Measurements from ENCODE around the gene SBNO1. TPM values are rescaled to one million over a fixed set of nuclear protein-coding genes. Genes with fewer than 3 reads are reported as not detected.
"Not testable (repeated sequence)": the region's sequence is repeated elsewhere in the genome, so short reads cannot be mapped to it uniquely, and the experiment has no call there.

Gene SBNO1
- total RNA-seq, 1 experiment from 2014 or later, result 43.8 TPM

- H3K36me3 ChIP-seq (ENCODE audit: control insufficient read depth in 1 of 2, insufficient read depth in 2 of 2, low read length in 2 of 2), result peaks cover 7 to 19% of the 10 kb centered on the region in 2 experiments; a peak in 3 of 4 replicates
- H4K20me1 ChIP-seq (ENCODE audit: insufficient read depth); H3K9me3 ChIP-seq (ENCODE audit: control insufficient read depth in 1 of 2, insufficient read depth in 1 of 2, low read depth in 1 of 2, low read length in 2 of 2); BruUV-seq (replicated peaks); H3K27ac ChIP-seq (ENCODE audit: low read depth, low read length); CTCF ChIA-PET; ATAC-seq; H3K9me2 ChIP-seq (ENCODE audit: insufficient read depth); H3K9ac ChIP-seq (ENCODE audit: low read length); RAD21 ChIA-PET (ENCODE audit: low non-redundant PET in 1 of 2, low total read pairs in 2 of 2, uncharacterized antibody in 2 of 2, unreplicated experiment in 2 of 2); H3K27me3 ChIP-seq (ENCODE audit: insufficient read depth, low read length); H2AFZ ChIP-seq (ENCODE audit: low read depth, low read length, poor library complexity, severe bottlenecking); intact Hi-C loops (cut with micrococcal nuclease); DNase-seq (ENCODE audit: low read depth, low spot score); H3K4me2 ChIP-seq (ENCODE audit: low read length); H3K4me3 ChIP-seq (replicated peaks in 1 of 2; ENCODE audit: low read depth in 1 of 2, low read length in 2 of 2): not testable (repeated sequence)
- POLR2A ChIA-PET, result interaction anchor here (1.9 kb wide), 1 partner anchor 20 kb away, joined by 13 read pairs; the partner anchor contains the start of genes MPHOSPH9 and MTRFR
- peaks cover 19 to 29% of the 10 kb centered on the region in 2 experiments for H3K4me1 ChIP-seq (ENCODE audit: control insufficient read depth in 1 of 2, insufficient read depth in 2 of 2, low read length in 2 of 2)
- H3K79me2 ChIP-seq (ENCODE audit: insufficient read depth, low read length), result peaks cover 58% of the 10 kb centered on the region
These were observed 112.3 kb downstream of the SBNO1 start for GRCh38 chr12:123252365-123252764.

GRCh38 chr12:123251403-123252076, 113.1 kb downstream of the SBNO1 start:
- DNase-seq (ENCODE audit: low read depth, low spot score), result no peak
- no peak; the same call in 1 of the 2 replicates for ATAC-seq
- Histone ChIP-seq H3K79me2 (ENCODE audit: insufficient read depth, low read length) (peaks cover 64% of the 10 kb centered on the region), H3K4me3 (replicated peaks in 1 of 2; ENCODE audit: low read depth in 1 of 2, low read length in 2 of 2) (peak overlapping the region in 1 of 2 experiments; percentile 39; a peak in 1 of 4 replicates), H3K9me3 (ENCODE audit: control insufficient read depth in 1 of 2, insufficient read depth in 1 of 2, low read depth in 1 of 2, low read length in 2 of 2) (no peaks in the 10 kb centered on the region), H3K36me3 (ENCODE audit: control insufficient read depth in 1 of 2, insufficient read depth in 2 of 2, low read length in 2 of 2) (peaks cover 4 to 19% of the 10 kb centered on the region in 2 experiments; a peak in 3 of 4 replicates), H3K27me3 (ENCODE audit: insufficient read depth, low read length) (no peaks in the 10 kb centered on the region), H3K9me2 (ENCODE audit: insufficient read depth) (no peaks in the 10 kb centered on the region), H2AFZ (ENCODE audit: low read depth, low read length, poor library complexity, severe bottlenecking) (no peak overlapping the region), H3K4me1 (ENCODE audit: control insufficient read depth in 1 of 2, insufficient read depth in 2 of 2, low read length in 2 of 2) (peaks cover 19 to 29% of the 10 kb centered on the region in 2 experiments), H3K4me2 (ENCODE audit: low read length) (peak overlapping the region; percentile 71), H3K27ac (ENCODE audit: low read depth, low read length) (peak overlapping the region; percentile 77), H3K9ac (ENCODE audit: low read length) (peak overlapping the region; percentile 65), H4K20me1 (ENCODE audit: insufficient read depth) (no peaks in the 10 kb centered on the region)
- ChIA-PET RAD21 (ENCODE audit: low non-redundant PET in 1 of 2, low total read pairs in 2 of 2, uncharacterized antibody in 2 of 2, unreplicated experiment in 2 of 2) (no interaction called here), CTCF (interaction anchor here (1.3 to 1.4 kb wide), 2 partner anchors 14 to 114 kb away, joined by 3 to 7 read pairs; no protein-coding TSS in a partner anchor), POLR2A (interaction anchor here (0.6 to 1.9 kb wide), 4 partner anchors 9 to 822 kb away, joined by 3 to 13 read pairs (median 5); partner anchors contain the start of genes MPHOSPH9 and MTRFR)
- BruUV-seq (replicated peaks), result no TSS peak
- intact Hi-C loops (cut with micrococcal nuclease), result no loop called here
- TF ChIP-seq ELF1 (IDR thresholded peaks at IDR 0.05; ENCODE audit: borderline replicate concordance, low read depth) (no peak), SIN3A (IDR thresholded peaks at IDR 0.05; ENCODE audit: low read depth) (no peak), JUND (IDR thresholded peaks at IDR 0.05) (no peak), POLR2A (IDR thresholded peaks at IDR 0.05; ENCODE audit: borderline replicate concordance, extremely low read depth, insufficient read depth, insufficient read length) (no peak), EGR1 (IDR thresholded peaks at IDR 0.05; ENCODE audit: low read depth) (no peak), TCF7L2 (IDR thresholded peaks at IDR 0.05; ENCODE audit: borderline replicate concordance, extremely low read depth, insufficient read depth, insufficient read length) (no peak), RAD21 (IDR thresholded peaks at IDR 0.05; ENCODE audit: low read depth) (no peak), ZBTB33 (IDR thresholded peaks at IDR 0.05; ENCODE audit: extremely low read depth, insufficient replicate concordance, low read length) (no peak), ZNF274 (IDR thresholded peaks at IDR 0.05; ENCODE audit: low read depth, low read length) (no peak), CTCF (IDR thresholded peaks at IDR 0.05 in 2 of 3, conservative IDR thresholded peaks at IDR 0.05 in 1 of 3; ENCODE audit: borderline replicate concordance in 1 of 3, insufficient read depth in 1 of 3, low read depth in 2 of 3, low read length in 2 of 3) (no peak)

All from HCT116 (cell line).